GM19397 (cell line): ENCODE data around the gene FBXO47.
"Not testable (repeated sequence)": the region's sequence is repeated elsewhere in the genome, so short reads cannot be mapped to it uniquely, and the experiment has no call there.

Source experiments
- ATAC-seq: cut with Tn5 transposase; IDR thresholded peaks from one replicate; pipeline ENCODE4 v1.9.1; 2021; ENCODE audit warnings: mild to moderate bottlenecking, moderate library complexity; ENCODE audit not compliant: unreplicated experiment

The FBXO47 gene

GRCh38 chr17:38981636-38982035 lies 14.4 kb upstream of the FBXO47 start:
- ATAC-seq, result no peak

GRCh38 chr17:38980490-38981217 lies 13.5 kb upstream of the FBXO47 start:
- no peak for ATAC-seq

GRCh38 chr17:38978180-38978579 lies 11.0 kb upstream of the FBXO47 start:
- no peak for ATAC-seq

GRCh38 chr17:38976187-38976551 lies 9.0 kb upstream of the FBXO47 start:
- not testable (repeated sequence) for ATAC-seq

- ATAC-seq, result no peak
Measured at GRCh38 chr17:38970804-38971203, 3.6 kb upstream of the FBXO47 start.

GRCh38 chr17:38970128-38970527 lies 2.9 kb upstream of the FBXO47 start:
- no peak for ATAC-seq

- no peak for ATAC-seq
Measured at GRCh38 chr17:38969281-38969680, 2.1 kb upstream of the FBXO47 start.

- ATAC-seq, result no peak
Measured at GRCh38 chr17:38961413-38961812, 5.8 kb downstream of the FBXO47 start.

- ATAC-seq, result no peak
Measured at GRCh38 chr17:38960402-38960801, 6.8 kb downstream of the FBXO47 start.

GRCh38 chr17:38959508-38959907 lies 7.7 kb downstream of the FBXO47 start:
- ATAC-seq, result no peak

- ATAC-seq, result no peak
Measured at GRCh38 chr17:38958756-38959155, 8.4 kb downstream of the FBXO47 start.

- no peak for ATAC-seq
Measured at GRCh38 chr17:38958326-38958725, 8.9 kb downstream of the FBXO47 start.

GRCh38 chr17:38953800-38954199 lies 13.4 kb downstream of the FBXO47 start:
- ATAC-seq, result not testable (repeated sequence)

GRCh38 chr17:38947189-38947588 lies 20.0 kb downstream of the FBXO47 start:
- ATAC-seq, result no peak

- no peak for ATAC-seq
Measured at GRCh38 chr17:38943607-38944006, 23.6 kb downstream of the FBXO47 start.

- ATAC-seq, result no peak
Measured at GRCh38 chr17:38942696-38943334, 24.4 kb downstream of the FBXO47 start.

- ATAC-seq, result no peak
Measured at GRCh38 chr17:38940404-38940803, 26.8 kb downstream of the FBXO47 start.

- no peak for ATAC-seq
Measured at GRCh38 chr17:38939987-38940386, 27.2 kb downstream of the FBXO47 start.

GRCh38 chr17:38933962-38934361 lies 33.2 kb downstream of the FBXO47 start:
- not testable (repeated sequence) for ATAC-seq

GRCh38 chr17:38930782-38931181 lies 36.4 kb downstream of the FBXO47 start:
- not testable (repeated sequence) for ATAC-seq

- ATAC-seq, result no peak
Measured at GRCh38 chr17:38926293-38927070, 40.7 kb downstream of the FBXO47 start.
